ENCODE results near the gene MYH7. TPM values are rescaled to one million over a fixed set of nuclear protein-coding genes. Genes with fewer than 3 reads are reported as not detected.

The MYH7 gene
- total RNA-seq, 1 donor from 2014 or later, result not detected

DNA sequence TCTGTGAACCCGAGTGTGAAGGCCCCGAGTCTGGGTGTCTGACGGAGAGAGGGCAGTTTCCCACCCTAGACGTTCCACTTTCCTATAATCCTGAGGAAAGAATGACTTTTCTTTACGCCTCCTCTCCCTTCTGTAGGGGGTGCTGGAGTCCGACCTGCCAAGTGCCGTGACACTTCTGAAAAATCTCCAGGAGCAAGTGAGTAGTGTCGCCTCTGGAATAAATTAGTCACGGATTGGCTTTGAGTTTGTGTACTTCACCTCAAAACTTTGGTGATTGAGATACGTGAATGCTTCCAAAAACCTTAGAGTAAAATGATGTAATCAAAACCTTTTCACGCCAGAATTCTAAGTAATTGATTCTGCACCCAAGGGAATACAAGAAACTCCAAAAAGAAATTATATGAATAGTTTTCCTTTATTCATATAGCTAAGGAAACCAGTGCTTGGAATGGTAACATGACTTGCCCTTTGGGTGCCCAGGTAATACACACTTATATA lies 34.5 kb upstream of the MYH7 start:
- peaks cover 17% of the 10 kb centered on the region for H3K36me3 ChIP-seq (ENCODE audit: insufficient read depth, low read length)
- peak overlapping the region; percentile 88 for H3K4me2 ChIP-seq (ENCODE audit: low read length)
- H3K4me3 ChIP-seq (ENCODE audit: insufficient read depth, low read depth, low read length), result peak overlapping the region; percentile 87
- H3K4me3 Mint-ChIP-seq (ENCODE audit: unreplicated experiment), result no peak overlapping the region
- no peaks in the 10 kb centered on the region for H3K36me3 Mint-ChIP-seq (ENCODE audit: low read depth, unreplicated experiment)
- no peaks in the 10 kb centered on the region for H3K27me3 ChIP-seq (ENCODE audit: insufficient read depth, low read length)
- H2AFZ ChIP-seq (ENCODE audit: low read depth, low read length), result peak overlapping the region; percentile 82
- peaks cover 2% of the 10 kb centered on the region for H3K9me3 Mint-ChIP-seq (ENCODE audit: unreplicated experiment)
- H4K20me1 ChIP-seq (ENCODE audit: insufficient read depth, low read length), result peaks cover 3% of the 10 kb centered on the region
- no peak overlapping the region for H3K27ac Mint-ChIP-seq (ENCODE audit: unreplicated experiment)
- H3K9me3 ChIP-seq (ENCODE audit: insufficient read depth, low read depth, low read length), result no peaks in the 10 kb centered on the region
- peaks cover 4% of the 10 kb centered on the region for H3K4me1 ChIP-seq (ENCODE audit: insufficient read depth, low read length)
- peaks cover 5% of the 10 kb centered on the region for H3K4me1 Mint-ChIP-seq (ENCODE audit: low read depth, unreplicated experiment)
- peak; percentile 5 for DNase-seq (ENCODE audit: low read depth)
- peak overlapping the region; percentile 86 for H3K27ac ChIP-seq (ENCODE audit: low read depth, low read length)
- no peak for FAIRE-seq
- peak overlapping the region; percentile 91 for H3K9ac ChIP-seq (ENCODE audit: low read length)
- H3K79me2 ChIP-seq (ENCODE audit: insufficient read depth, low read length), result peaks cover 22% of the 10 kb centered on the region
- no peaks in the 10 kb centered on the region for H3K27me3 Mint-ChIP-seq (ENCODE audit: low read depth, unreplicated experiment)
- no peak for TF ChIP-seq EZH2 (IDR thresholded peaks at IDR 0.05; ENCODE audit: insufficient read depth, low read length)
- TF ChIP-seq, protein P1, sequence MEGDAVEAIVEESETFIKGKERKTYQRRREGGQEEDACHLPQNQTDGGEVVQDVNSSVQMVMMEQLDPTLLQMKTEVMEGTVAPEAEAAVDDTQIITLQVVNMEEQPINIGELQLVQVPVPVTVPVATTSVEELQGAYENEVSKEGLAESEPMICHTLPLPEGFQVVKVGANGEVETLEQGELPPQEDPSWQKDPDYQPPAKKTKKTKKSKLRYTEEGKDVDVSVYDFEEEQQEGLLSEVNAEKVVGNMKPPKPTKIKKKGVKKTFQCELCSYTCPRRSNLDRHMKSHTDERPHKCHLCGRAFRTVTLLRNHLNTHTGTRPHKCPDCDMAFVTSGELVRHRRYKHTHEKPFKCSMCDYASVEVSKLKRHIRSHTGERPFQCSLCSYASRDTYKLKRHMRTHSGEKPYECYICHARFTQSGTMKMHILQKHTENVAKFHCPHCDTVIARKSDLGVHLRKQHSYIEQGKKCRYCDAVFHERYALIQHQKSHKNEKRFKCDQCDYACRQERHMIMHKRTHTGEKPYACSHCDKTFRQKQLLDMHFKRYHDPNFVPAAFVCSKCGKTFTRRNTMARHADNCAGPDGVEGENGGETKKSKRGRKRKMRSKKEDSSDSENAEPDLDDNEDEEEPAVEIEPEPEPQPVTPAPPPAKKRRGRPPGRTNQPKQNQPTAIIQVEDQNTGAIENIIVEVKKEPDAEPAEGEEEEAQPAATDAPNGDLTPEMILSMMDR (IDR thresholded peaks at IDR 0.05; ENCODE audit: insufficient read depth, low read depth, low read length), result no peak

DNA sequence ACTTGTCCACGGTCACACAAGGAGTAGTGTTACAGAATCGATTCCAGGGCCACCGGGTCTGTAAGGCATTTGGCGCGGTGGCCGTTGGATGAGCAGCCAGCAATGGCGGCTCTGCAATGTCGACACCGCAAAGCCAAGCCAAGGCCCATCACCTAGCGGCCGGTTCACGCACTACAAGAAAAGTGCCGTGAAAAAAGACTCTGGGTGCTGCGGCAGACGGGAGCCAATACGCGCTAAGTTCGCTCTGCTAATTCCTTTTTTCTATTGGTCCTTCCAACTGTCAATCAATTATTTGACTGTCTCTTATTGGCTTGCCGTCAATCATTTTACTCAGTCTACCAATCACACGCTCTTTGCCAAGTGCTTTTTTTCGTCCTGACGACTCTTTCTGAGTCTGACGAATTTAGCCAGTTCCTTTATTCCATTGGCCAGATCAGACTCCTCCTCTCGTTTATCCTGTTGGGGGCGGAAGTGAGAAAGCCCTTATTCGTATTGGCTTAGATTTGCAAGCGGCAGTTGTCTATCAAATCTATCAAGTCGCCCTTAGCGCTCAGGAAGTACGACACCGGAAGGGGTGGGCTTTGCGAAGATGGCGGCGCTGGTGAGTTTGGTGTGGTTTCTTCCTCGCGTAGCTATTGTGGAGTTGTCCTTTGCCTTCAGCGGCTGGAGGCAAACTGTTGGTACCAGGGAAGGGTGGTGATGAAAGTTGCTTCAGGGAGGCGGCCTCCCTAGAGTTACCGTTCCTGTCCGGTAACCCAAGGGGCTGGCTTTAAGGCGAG lies 33.9 kb upstream of the MYH7 start, which contains the start of gene NGDN:
Gene NGDN, plus strand, starts transcription at position 577 of the 779 bp plus-strand sequence. Its CDS starts 13 bp downstream, at position 590.
- H4K20me1 ChIP-seq (ENCODE audit: insufficient read depth, low read length), result peaks cover 3% of the 10 kb centered on the region
- H3K4me1 ChIP-seq (ENCODE audit: insufficient read depth, low read length), result peaks cover 4% of the 10 kb centered on the region
- peak within 1 kb of the TSS; percentile 88 for H3K4me2 ChIP-seq (ENCODE audit: low read length)
- FAIRE-seq (peak; percentile 95), DNase-seq (ENCODE audit: low read depth) (peak; percentile 100)
- peak within 1 kb of the TSS; percentile 87 for H3K4me3 ChIP-seq (ENCODE audit: insufficient read depth, low read depth, low read length)
- Mint-ChIP-seq H3K36me3 (ENCODE audit: low read depth, unreplicated experiment) (no peaks in the 10 kb centered on the region), H3K4me3 (ENCODE audit: unreplicated experiment) (no peak within 1 kb of the TSS), H3K4me1 (ENCODE audit: low read depth, unreplicated experiment) (peaks cover 5% of the 10 kb centered on the region), H3K27ac (ENCODE audit: unreplicated experiment) (no peak within 1 kb of the TSS), H3K27me3 (ENCODE audit: low read depth, unreplicated experiment) (no peaks in the 10 kb centered on the region), H3K9me3 (ENCODE audit: unreplicated experiment) (peaks cover 2% of the 10 kb centered on the region)
- H3K27ac ChIP-seq (ENCODE audit: low read depth, low read length), result peak within 1 kb of the TSS; percentile 86
- peak within 1 kb of the TSS; percentile 97 for H2AFZ ChIP-seq (ENCODE audit: low read depth, low read length)
- H3K79me2 ChIP-seq (ENCODE audit: insufficient read depth, low read length), result peaks cover 22% of the 10 kb centered on the region
- peak within 1 kb of the TSS; percentile 91 for H3K9ac ChIP-seq (ENCODE audit: low read length)
- no peaks in the 10 kb centered on the region for H3K9me3 ChIP-seq (ENCODE audit: insufficient read depth, low read depth, low read length)
- H3K36me3 ChIP-seq (ENCODE audit: insufficient read depth, low read length), result peaks cover 15% of the 10 kb centered on the region
- H3K27me3 ChIP-seq (ENCODE audit: insufficient read depth, low read length), result no peaks in the 10 kb centered on the region
- TF ChIP-seq, protein P1 (IDR thresholded peaks at IDR 0.05; ENCODE audit: insufficient read depth, low read depth, low read length), result peak; percentile 78
- no peak for TF ChIP-seq EZH2 (IDR thresholded peaks at IDR 0.05; ENCODE audit: insufficient read depth, low read length)

Data from astrocyte (in vitro differentiated cells and primary cell).